Heart left ventricle (tissue), 11 donors: ENCODE data around the gene SLC25A11. TPM values are rescaled to one million over a fixed set of nuclear protein-coding genes. Genes with fewer than 3 reads are reported as not detected.

Experiments
- microRNA-seq, 4 donors: library from miRNA; unstranded; fragments of <30 nt; microRNA quantifications; one replicate each; pipeline versions ENCODE4 to v1.2.0, GENCODE V29; 2017 to 2020
- polyA plus RNA-seq, 2 donors: library from polyadenylated mRNA; stranded (reverse); fragments of 200-250 nt; gene quantifications; one replicate each; pipeline ENCODE4 v1.2.3, GENCODE V29; 2013
- total RNA-seq, 9 donors: library from RNA; depleted of rRNA in 2 of 9; stranded (reverse); fragments of >200 nt in 2 of 9; fragmentation: NEBNext Ultra II Directional in 3 of 9; extraction: Animal tissue kit (Norgen Biotek cat#: 25700) in 3 of 9; gene quantifications; one replicate each; pipeline versions ENCODE4 v1.1.0 to v1.2.4, GENCODE V29; 2016 to 2023
- donor health status: ischemic (EF 13 %, LVEDD 7.1; RV severe dilation, severe dysfunction).
- donor health status: healthy with polysubstance abuse.
- donor health status: DM: no; HTN: yes; CAD: no.
- donor health status: DM: no; HTN: no; CAD: no.
- donor health status: ischemic (EF 25% LVEDD 5.7; RV mildly dilated, moderate dysfunction).
- donor health status: healthy.
- donor health status: DM: yes; HTN: yes; CAD: no.
- donor health status: PGD.
- donor health status: nonischemic (EF 23%, LVEDD 6.1; RV moderate dilation, normal function).

The SLC25A11 gene
- total and polyA plus RNA-seq, 11 donors: 136 to 282 (median 168) TPM

Small RNAs within 50 kb of the gene (microRNA-seq; reads per million reads assigned to microRNA genes)
- 0 to 1.0 (median 0.22) reads per million in 4 donors for gene MIR6864
- gene MIR6865: 0 to 0.83 (median 0.26) reads per million in 4 donors

Other genes with a start within 250 kb of the SLC25A11 start
- 10 to 100 TPM; 19.0 to 42.6 (median 34.5) TPM for gene PELP1, start 235.9 kb downstream of the SLC25A11 start, total RNA-seq
- 10 to 100 TPM; 20.4 to 28.0 TPM for gene PELP1, start 235.9 kb downstream of the SLC25A11 start, polyA plus RNA-seq
- gene ARRB2, start 229.4 kb downstream of the SLC25A11 start, total RNA-seq: 10 to 100 TPM; 10.9 to 87.6 (median 23.0) TPM
- 10 to 100 TPM; 17.1 to 24.8 TPM for gene ARRB2, start 229.4 kb downstream of the SLC25A11 start, polyA plus RNA-seq
- 10 to 100 TPM; 11.5 to 30.3 (median 18.8) TPM for gene MED11, start 208.6 kb downstream of the SLC25A11 start, total RNA-seq
- 10 to 100 TPM; 23.3 to 49.6 TPM for gene MED11, start 208.6 kb downstream of the SLC25A11 start, polyA plus RNA-seq
- 1 to 10 TPM in 2 of 9 donors, under 1 TPM in 4, not detected in 3; 0.27 to 2.9 (median 0.44) TPM for gene ZMYND15, start 200.2 kb downstream of the SLC25A11 start, total RNA-seq
- gene ZMYND15, start 200.2 kb downstream of the SLC25A11 start, polyA plus RNA-seq: under 1 TPM; 0.14 to 0.30 TPM
- 10 to 100 TPM in 2 of 9 donors, 1 to 10 TPM in 7; 1.6 to 42.5 (median 4.5) TPM for gene CXCL16, start 200.1 kb downstream of the SLC25A11 start, total RNA-seq
- 1 to 10 TPM; 1.3 to 3.7 TPM for gene CXCL16, start 200.1 kb downstream of the SLC25A11 start, polyA plus RNA-seq
- gene TM4SF5, start 168.2 kb downstream of the SLC25A11 start, total RNA-seq: not detected
- not detected for gene TM4SF5, start 168.2 kb downstream of the SLC25A11 start, polyA plus RNA-seq
- gene VMO1, start 153.7 kb downstream of the SLC25A11 start, total RNA-seq: 1 to 10 TPM in 4 of 9 donors, under 1 TPM in 2, not detected in 3; 0.48 to 1.9 (median 1.1) TPM
- 1 to 10 TPM in 1 of 2 donors, not detected in 1; 1.4 TPM for gene VMO1, start 153.7 kb downstream of the SLC25A11 start, polyA plus RNA-seq
- gene GLTPD2, start 151.1 kb downstream of the SLC25A11 start, total RNA-seq: not detected
- not detected for gene GLTPD2, start 151.1 kb downstream of the SLC25A11 start, polyA plus RNA-seq
- gene PSMB6, start 143.9 kb downstream of the SLC25A11 start, total RNA-seq: 100 to 1,000 TPM; 143 to 320 (median 182) TPM
- gene PSMB6, start 143.9 kb downstream of the SLC25A11 start, polyA plus RNA-seq: 100 to 1,000 TPM; 263 to 320 TPM
- gene PLD2, start 132.9 kb downstream of the SLC25A11 start, total RNA-seq: 10 to 100 TPM in 2 of 9 donors, 1 to 10 TPM in 7; 5.5 to 17.9 (median 8.5) TPM
- gene PLD2, start 132.9 kb downstream of the SLC25A11 start, polyA plus RNA-seq: 1 to 10 TPM; 5.3 to 8.6 TPM
- gene MINK1, start 106.7 kb downstream of the SLC25A11 start, total RNA-seq: 10 to 100 TPM; 23.1 to 55.8 (median 36.0) TPM
- gene MINK1, start 106.7 kb downstream of the SLC25A11 start, polyA plus RNA-seq: 10 to 100 TPM; 24.8 to 28.4 TPM
- 1 to 10 TPM in 1 of 9 donors, under 1 TPM in 8; 0.07 to 1.3 (median 0.43) TPM for gene C17orf107, start 40.5 kb downstream of the SLC25A11 start, total RNA-seq
- under 1 TPM; 0.46 to 0.69 TPM for gene C17orf107, start 40.5 kb downstream of the SLC25A11 start, polyA plus RNA-seq
- 1 to 10 TPM in 2 of 9 donors, under 1 TPM in 7; 0.23 to 1.4 (median 0.48) TPM for gene CHRNE, start 36.9 kb downstream of the SLC25A11 start, total RNA-seq
- under 1 TPM; 0.27 to 0.71 TPM for gene CHRNE, start 36.9 kb downstream of the SLC25A11 start, polyA plus RNA-seq
- under 1 TPM in 3 of 9 donors, not detected in 6; 0.20 to 0.35 (median 0.25) TPM for gene GP1BA, start 7.8 kb downstream of the SLC25A11 start, total RNA-seq
- under 1 TPM; 0.06 to 0.19 TPM for gene GP1BA, start 7.8 kb downstream of the SLC25A11 start, polyA plus RNA-seq
- 100 to 1,000 TPM in 1 of 9 donors, 10 to 100 TPM in 8; 50.7 to 111 (median 79.6) TPM for gene RNF167, start 222 bp upstream of the SLC25A11 start, total RNA-seq
- 100 to 1,000 TPM; 134 to 152 TPM for gene RNF167, start 222 bp upstream of the SLC25A11 start, polyA plus RNA-seq
- 100 to 1,000 TPM; 145 to 608 (median 234) TPM for gene PFN1, start 8.5 kb upstream of the SLC25A11 start, total RNA-seq
- 100 to 1,000 TPM; 177 to 982 TPM for gene PFN1, start 8.5 kb upstream of the SLC25A11 start, polyA plus RNA-seq
- gene ENO3, start 11.1 kb upstream of the SLC25A11 start, total RNA-seq: 1,000 to 10,000 TPM in 2 of 9 donors, 100 to 1,000 TPM in 7; 383 to 1,354 (median 668) TPM
- 1,000 to 10,000 TPM in 1 of 2 donors, 100 to 1,000 TPM in 1; 253 to 1,459 TPM for gene ENO3, start 11.1 kb upstream of the SLC25A11 start, polyA plus RNA-seq
- 100 to 1,000 TPM in 6 of 9 donors, 10 to 100 TPM in 3; 88.7 to 149 (median 125) TPM for gene SPAG7, start 27.8 kb upstream of the SLC25A11 start, total RNA-seq
- 100 to 1,000 TPM; 118 to 192 TPM for gene SPAG7, start 27.8 kb upstream of the SLC25A11 start, polyA plus RNA-seq
- gene CAMTA2, start 47.6 kb upstream of the SLC25A11 start, total RNA-seq: 100 to 1,000 TPM in 1 of 9 donors, 10 to 100 TPM in 8; 25.2 to 108 (median 32.4) TPM
- 10 to 100 TPM; 41.7 to 59.4 TPM for gene CAMTA2, start 47.6 kb upstream of the SLC25A11 start, polyA plus RNA-seq
- gene INCA1, start 57.5 kb upstream of the SLC25A11 start, total RNA-seq: 1 to 10 TPM in 8 of 9 donors, under 1 TPM in 1; 0.75 to 4.0 (median 2.7) TPM
- gene INCA1, start 57.5 kb upstream of the SLC25A11 start, polyA plus RNA-seq: 1 to 10 TPM in 1 of 2 donors, under 1 TPM in 1; 0.64 to 5.1 TPM
- gene KIF1C, start 57.9 kb upstream of the SLC25A11 start, total RNA-seq: 100 to 1,000 TPM; 335 to 868 (median 539) TPM
- 100 to 1,000 TPM; 210 to 384 TPM for gene KIF1C, start 57.9 kb upstream of the SLC25A11 start, polyA plus RNA-seq
- gene SLC52A1, start 95.4 kb upstream of the SLC25A11 start, total RNA-seq: under 1 TPM in 1 of 9 donors, not detected in 8; 0.12 TPM
- not detected for gene SLC52A1, start 95.4 kb upstream of the SLC25A11 start, polyA plus RNA-seq
- 10 to 100 TPM in 5 of 9 donors, 1 to 10 TPM in 4; 4.6 to 14.5 (median 11.1) TPM for gene ZFP3, start 138.4 kb upstream of the SLC25A11 start, total RNA-seq
- gene ZFP3, start 138.4 kb upstream of the SLC25A11 start, polyA plus RNA-seq: 1 to 10 TPM; 4.0 to 4.9 TPM
- 1 to 10 TPM; 2.2 to 6.5 (median 4.4) TPM for gene ZNF232, start 171.8 kb upstream of the SLC25A11 start, total RNA-seq
- 1 to 10 TPM; 3.0 to 5.8 TPM for gene ZNF232, start 171.8 kb upstream of the SLC25A11 start, polyA plus RNA-seq
- gene USP6, start 176.0 kb upstream of the SLC25A11 start, total RNA-seq: 1 to 10 TPM in 1 of 9 donors, under 1 TPM in 6, not detected in 2; 0.05 to 1.6 (median 0.08) TPM
- under 1 TPM; 0.01 to 0.04 TPM for gene USP6, start 176.0 kb upstream of the SLC25A11 start, polyA plus RNA-seq